NCI-H2081 treated with DMSO at 0.1 percent for 48 hours (cell line): Measurements from ENCODE around the gene FPGS.
"Not testable (repeated sequence)": the region's sequence is repeated elsewhere in the genome, so short reads cannot be mapped to it uniquely, and the experiment has no call there.

Source experiments
- DNase-seq: peaks from one replicate; lab custom pipeline; 2025; lab: John Stamatoyannopoulos, UW

The FPGS gene

GRCh38 chr9:127838375-127839078 lies 35.8 kb downstream of the FPGS start:
- DNase-seq = no peak

GRCh38 chr9:127841087-127841835 lies 38.6 kb downstream of the FPGS start:
- no peak for DNase-seq

GRCh38 chr9:127844821-127845359 lies 42.2 kb downstream of the FPGS start:
- no peak for DNase-seq

- DNase-seq = not testable (repeated sequence)
Observed at GRCh38 chr9:127845619-127846018, 42.9 kb downstream of the FPGS start.

- no peak for DNase-seq
Observed at GRCh38 chr9:127846443-127847177, 43.9 kb downstream of the FPGS start.

- DNase-seq = no peak
Observed at GRCh38 chr9:127847178-127847510, 44.5 kb downstream of the FPGS start.

- no peak for DNase-seq
Observed at GRCh38 chr9:127847833-127848755, 45.4 kb downstream of the FPGS start.

GRCh38 chr9:127848756-127849504 lies 46.2 kb downstream of the FPGS start:
- no peak for DNase-seq

GRCh38 chr9:127850286-127850830 lies 47.7 kb downstream of the FPGS start:
- DNase-seq = no peak

- no peak for DNase-seq
Observed at GRCh38 chr9:127852829-127853228, 50.1 kb downstream of the FPGS start.

- DNase-seq = no peak
Observed at GRCh38 chr9:127853312-127854183, 50.9 kb downstream of the FPGS start.

- DNase-seq = no peak
Observed at GRCh38 chr9:127854184-127854806, 51.6 kb downstream of the FPGS start, which contains the start of gene ENG. Gene ENG (minus strand): TSS chr9:127854658. CDS start chr9:127854355, 303 bp downstream.

- DNase-seq = no peak
Observed at GRCh38 chr9:127854960-127855359, 52.3 kb downstream of the FPGS start.

- DNase-seq = no peak
Observed at GRCh38 chr9:127855522-127855921, 52.8 kb downstream of the FPGS start.

- DNase-seq = no peak
Observed at GRCh38 chr9:127856094-127856728, 53.5 kb downstream of the FPGS start.

- no peak for DNase-seq
Observed at GRCh38 chr9:127856729-127857116, 54.0 kb downstream of the FPGS start.

GRCh38 chr9:127857278-127857677 lies 54.6 kb downstream of the FPGS start:
- no peak for DNase-seq

- no peak for DNase-seq
Observed at GRCh38 chr9:127858041-127858512, 55.4 kb downstream of the FPGS start.
